Measurements from ENCODE around the gene FKBP1A. TPM values are rescaled to one million over a fixed set of nuclear protein-coding genes. Genes with fewer than 3 reads are reported as not detected.

The FKBP1A gene
- polyA plus RNA-seq, 6 donors from 2014 or later = 56.4 to 80.3 (median 66.4) TPM

- DNase-seq (no peak), ATAC-seq (ENCODE audit: low read depth in 2 of 2) (no peak)
- H3K4me3 Mint-ChIP-seq = peak overlapping the region in 1 of 8 donors; percentile 30
- H3K4me1 Mint-ChIP-seq = peaks cover 0 to 9% (median 0%) of the 10 kb centered on the region in 3 donors
- H3K36me3 Mint-ChIP-seq = no peaks in the 10 kb centered on the region
- peaks cover 0 to 7% (median 6%) of the 10 kb centered on the region in 3 donors for H3K27me3 Mint-ChIP-seq
- H3K9me3 Mint-ChIP-seq = no peaks in the 10 kb centered on the region
- H3K27ac Mint-ChIP-seq = peak overlapping the region in 3 of 6 donors; percentile 8 to 76 (median 32)
These were observed 71.8 kb downstream of the FKBP1A start for GRCh38 chr20:1320902-1321653.

GRCh38 chr20:1320016-1320415 is 72.8 kb downstream of the FKBP1A start:
- peaks cover 0 to 8% (median 7%) of the 10 kb centered on the region in 3 donors for H3K27me3 Mint-ChIP-seq

GRCh38 chr20:1319462-1319861 is 73.4 kb downstream of the FKBP1A start:
- peak overlapping the region in 1 of 6 donors; percentile 27 for H3K27ac Mint-ChIP-seq
- no peaks in the 10 kb centered on the region for H3K36me3 Mint-ChIP-seq

More at GRCh38 chr20:1320016-1320415, 72.8 kb downstream of the FKBP1A start:
- peak overlapping the region in 2 of 6 donors; percentile 18 to 76 for H3K27ac Mint-ChIP-seq
- no peak for ATAC-seq (ENCODE audit: low read depth in 2 of 2)
- H3K4me3 Mint-ChIP-seq = no peak overlapping the region
- DNase-seq = no peak
- H3K9me3 Mint-ChIP-seq = no peaks in the 10 kb centered on the region
- H3K4me1 Mint-ChIP-seq = peaks cover 0 to 9% (median 0%) of the 10 kb centered on the region in 3 donors
- H3K36me3 Mint-ChIP-seq = no peaks in the 10 kb centered on the region

GRCh38 chr20:1319051-1319450 is 73.8 kb downstream of the FKBP1A start:
- ATAC-seq (ENCODE audit: low read depth in 2 of 2) (no peak), DNase-seq (no peak)
- H3K36me3 Mint-ChIP-seq = no peaks in the 10 kb centered on the region
- peaks cover 0 to 11% (median 7%) of the 10 kb centered on the region in 3 donors for H3K27me3 Mint-ChIP-seq
- no peak overlapping the region for H3K4me3 Mint-ChIP-seq
- H3K9me3 Mint-ChIP-seq = no peaks in the 10 kb centered on the region
- H3K27ac Mint-ChIP-seq = peak overlapping the region in 3 of 6 donors; percentile 27 to 60 (median 47)
- peaks cover 0 to 7% (median 0%) of the 10 kb centered on the region in 3 donors for H3K4me1 Mint-ChIP-seq

More at GRCh38 chr20:1319462-1319861, 73.4 kb downstream of the FKBP1A start:
- ATAC-seq (ENCODE audit: low read depth in 2 of 2) (no peak), DNase-seq (no peak)
- Mint-ChIP-seq H3K9me3 (no peaks in the 10 kb centered on the region), H3K4me3 (no peak overlapping the region), H3K27me3 (peaks cover 0 to 11% (median 7%) of the 10 kb centered on the region in 3 donors), H3K4me1 (peaks cover 0 to 9% (median 0%) of the 10 kb centered on the region in 3 donors)

Other genes starting within 250 kb of the FKBP1A start
- not detected for gene TMEM74B, start 208.1 kb downstream of the FKBP1A start, polyA plus RNA-seq (ENCODE audit: low read depth in 6 of 6)
- under 1 TPM in 1 of 6 donors, not detected in 5; 0.41 TPM for gene C20orf202, start 189.6 kb downstream of the FKBP1A start, polyA plus RNA-seq (ENCODE audit: low read depth in 6 of 6)
- not detected for gene RAD21L1, start 167.0 kb downstream of the FKBP1A start, polyA plus RNA-seq (ENCODE audit: low read depth in 6 of 6)
- under 1 TPM in 5 of 6 donors, not detected in 1; 0.31 to 0.37 (median 0.35) TPM for gene SNPH, start 126.8 kb downstream of the FKBP1A start, polyA plus RNA-seq (ENCODE audit: low read depth in 6 of 6)
- gene SDCBP2, start 63.9 kb downstream of the FKBP1A start, polyA plus RNA-seq (ENCODE audit: low read depth in 6 of 6) = 1 to 10 TPM in 2 of 6 donors, under 1 TPM in 3, not detected in 1; 0.60 to 1.4 (median 0.96) TPM
- gene NSFL1C, start 73.8 kb upstream of the FKBP1A start, polyA plus RNA-seq (ENCODE audit: low read depth in 6 of 6) = 100 to 1,000 TPM; 108 to 134 (median 123) TPM
- gene SIRPB2, start 98.4 kb upstream of the FKBP1A start, polyA plus RNA-seq (ENCODE audit: low read depth in 6 of 6) = under 1 TPM in 4 of 6 donors, not detected in 2; 0.18 to 0.36 (median 0.22) TPM
- not detected for gene SIRPD, start 164.7 kb upstream of the FKBP1A start, polyA plus RNA-seq (ENCODE audit: low read depth in 6 of 6)
- 1 to 10 TPM in 3 of 6 donors, under 1 TPM in 2, not detected in 1; 0.45 to 2.0 (median 1.9) TPM for gene SIRPB1, start 227.0 kb upstream of the FKBP1A start, polyA plus RNA-seq (ENCODE audit: low read depth in 6 of 6)